Measurements from ENCODE around the gene GTPBP1. TPM values are rescaled to one million over a fixed set of nuclear protein-coding genes. Genes with fewer than 3 reads are reported as not detected.

Gene GTPBP1
- total and polyA plus RNA-seq, 2 of the 13 experiments (the other 11 are each of a cell fraction or from before 2014, with no cell fraction given) = 22.3 to 27.0 TPM

DNA sequence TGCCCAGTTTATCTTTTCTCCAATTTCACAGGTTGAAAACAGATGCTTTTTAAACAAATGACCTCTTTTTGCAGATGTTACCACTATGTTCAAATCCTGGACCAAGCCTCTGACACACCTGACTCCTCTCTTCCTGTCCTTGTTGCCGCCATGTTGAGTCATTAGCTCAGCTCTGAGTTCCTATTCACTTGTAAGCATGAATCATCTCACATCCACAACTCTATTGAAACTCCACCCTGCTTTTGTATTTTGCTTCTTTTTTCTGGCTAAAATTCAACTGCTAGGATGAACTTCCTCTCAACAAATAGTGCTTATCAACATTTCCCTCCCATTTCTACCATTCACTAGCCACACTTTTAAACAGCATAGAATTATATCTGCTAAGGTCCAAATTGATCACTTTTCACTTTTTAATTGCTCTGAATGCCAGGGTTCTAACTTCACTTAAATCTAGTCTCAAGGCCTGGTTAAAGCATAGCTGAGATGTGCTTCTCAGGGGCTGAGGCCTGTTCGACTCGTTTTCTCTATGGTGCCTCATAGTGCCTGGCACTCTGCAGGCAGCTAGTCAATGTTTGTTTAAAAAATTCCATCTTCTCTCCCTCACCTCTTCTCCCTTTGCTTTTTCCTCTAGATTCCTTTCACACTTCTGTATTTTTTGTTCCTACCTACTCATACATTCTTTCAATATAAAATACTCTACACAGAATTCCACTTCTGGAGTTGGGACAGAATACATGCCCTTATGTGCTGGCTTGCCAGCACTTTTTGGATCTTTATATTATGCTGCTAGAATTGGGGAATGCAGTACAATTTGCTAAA is 8.9 kb upstream of the GTPBP1 start:
- peaks cover 5% of the 10 kb centered on the region; the same call in 1 of the 2 replicates for H4K20me1 ChIP-seq (ENCODE audit: insufficient read depth, low read length)
- peak overlapping the region; percentile 46 for H3K9ac ChIP-seq (ENCODE audit: insufficient read depth, low read depth, low read length)
- H3K4me1 ChIP-seq (ENCODE audit: insufficient read depth, low read length) = peaks cover 70% of the 10 kb centered on the region
- intact Hi-C loops (cut with micrococcal nuclease; ENCODE audit: unreplicated experiment) = no loop called here
- peak overlapping the region; percentile 76 for H3K4me2 ChIP-seq (ENCODE audit: low read depth, low read length)
- ATAC-seq (peak; percentile 64), FAIRE-seq (no peak), DNase-seq (ENCODE audit: low spot score) (peak; percentile 64)
- in situ Hi-C loops (cut with HindIII; ENCODE audit: extremely low pct_ligation_motif_present, low pct_unique_long_range_greater_than_20kb) = no loop called here
- peak overlapping the region; percentile 53 to 98 (median 77) for H3K4me3 ChIP-seq (replicated peaks in 1 of 3; ENCODE audit: insufficient read depth in 1 of 3, low read depth in 2 of 3, low read length in 3 of 3)
- BruUV-seq (replicated peaks) = no TSS peak
- ChIA-PET POLR2A (interaction anchor here (0.6 to 9.9 kb wide), 6 partner anchors 9 to 623 kb away, joined by 3 to 102 read pairs (median 4); partner anchors contain the start of genes GTPBP1, RPL3 and TOMM22), CTCF (ENCODE audit: low intra/inter-chr PET ratio, low total read pairs) (no interaction called here)
- WGBS (ENCODE audit: low lambda C conversion rate) = 29% methylated on average over 3 of the region's 3 CpGs
- H2AFZ ChIP-seq (ENCODE audit: low read length) = no peak overlapping the region
- no peaks in the 10 kb centered on the region; a peak in 1 of 5 replicates for H3K27me3 ChIP-seq (ENCODE audit: control insufficient read depth in 1 of 2, insufficient read depth in 2 of 2, low read length in 2 of 2)
- no peaks in the 10 kb centered on the region for H3K9me3 ChIP-seq (ENCODE audit: low read length)
- peaks cover 59% of the 10 kb centered on the region for H3K79me2 ChIP-seq (ENCODE audit: insufficient read depth, low read length)
- no peaks in the 10 kb centered on the region; a peak in 1 of 5 replicates for H3K36me3 ChIP-seq (replicated peaks in 1 of 2; ENCODE audit: control insufficient read depth in 1 of 2, insufficient read depth in 2 of 2, low read length in 2 of 2)
- H3K27ac ChIP-seq (ENCODE audit: extremely low read length, insufficient read depth, low read length) = peak overlapping the region; percentile 62
- TF ChIP-seq KAT8 (CRISPR knock-in tag; IDR thresholded peaks at IDR 0.05) = peak; percentile 36
- no peak for TF ChIP-seq CENPX (CRISPR knock-in tag; IDR thresholded peaks at IDR 0.05)
- TF ChIP-seq SAP130 (CRISPR knock-in tag; IDR thresholded peaks at IDR 0.05; ENCODE audit: low read depth) = peak; percentile 51; the same call in 1 of the 2 replicates
- TF ChIP-seq, protein P1, sequence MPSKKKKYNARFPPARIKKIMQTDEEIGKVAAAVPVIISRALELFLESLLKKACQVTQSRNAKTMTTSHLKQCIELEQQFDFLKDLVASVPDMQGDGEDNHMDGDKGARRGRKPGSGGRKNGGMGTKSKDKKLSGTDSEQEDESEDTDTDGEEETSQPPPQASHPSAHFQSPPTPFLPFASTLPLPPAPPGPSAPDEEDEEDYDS (CRISPR knock-in tag; IDR thresholded peaks at IDR 0.05) = 0 out of 2 replicates have a peak, but pooled peaks have one; percentile 3
- TF ChIP-seq, protein P2, sequence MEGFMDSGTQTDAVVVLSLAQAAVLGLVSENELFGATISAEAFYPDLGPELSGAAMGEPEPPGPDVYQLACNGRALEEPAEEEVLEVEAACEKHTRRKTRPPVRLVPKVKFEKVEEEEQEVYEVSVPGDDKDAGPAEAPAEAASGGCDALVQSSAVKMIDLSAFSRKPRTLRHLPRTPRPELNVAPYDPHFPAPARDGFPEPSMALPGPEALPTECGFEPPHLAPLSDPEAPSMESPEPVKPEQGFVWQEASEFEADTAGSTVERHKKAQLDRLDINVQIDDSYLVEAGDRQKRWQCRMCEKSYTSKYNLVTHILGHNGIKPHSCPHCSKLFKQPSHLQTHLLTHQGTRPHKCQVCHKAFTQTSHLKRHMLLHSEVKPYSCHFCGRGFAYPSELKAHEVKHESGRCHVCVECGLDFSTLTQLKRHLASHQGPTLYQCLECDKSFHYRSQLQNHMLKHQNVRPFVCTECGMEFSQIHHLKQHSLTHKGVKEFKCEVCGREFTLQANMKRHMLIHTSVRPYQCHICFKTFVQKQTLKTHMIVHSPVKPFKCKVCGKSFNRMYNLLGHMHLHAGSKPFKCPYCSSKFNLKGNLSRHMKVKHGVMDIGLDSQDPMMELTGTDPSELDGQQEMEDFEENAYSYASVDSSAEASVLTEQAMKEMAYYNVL (CRISPR knock-in tag; IDR thresholded peaks at IDR 0.05; ENCODE audit: borderline replicate concordance) = 0 out of 2 replicates have a peak, but pooled peaks have one; percentile 42
- TF ChIP-seq GATAD1 (CRISPR knock-in tag; IDR thresholded peaks at IDR 0.05) = 0 out of 2 replicates have a peak, but pooled peaks have one; percentile 5
- no peak for TF ChIP-seq TAF15 (IDR thresholded peaks at IDR 0.05; ENCODE audit: low read depth, low read length, poor library complexity, severe bottlenecking)
- TF ChIP-seq ZNF775 (CRISPR knock-in tag; IDR thresholded peaks at IDR 0.05; ENCODE audit: borderline replicate concordance) = peak; percentile 99
- TF ChIP-seq ZNF792 (CRISPR knock-in tag; IDR thresholded peaks at IDR 0.05) = 0 out of 2 replicates have a peak, but pooled peaks have one; percentile 13
- TF ChIP-seq ARID5B (CRISPR knock-in tag; IDR thresholded peaks at IDR 0.05) = peak; percentile 45
- no peak for TF ChIP-seq PCBP2 (optimal IDR thresholded peaks at IDR 0.05; ENCODE audit: low read depth, low read length, poor library complexity, severe bottlenecking)
- no peak for TF ChIP-seq HNF4G (IDR thresholded peaks at IDR 0.05; ENCODE audit: borderline replicate concordance, low read depth, low read length)
- TF ChIP-seq HNF4G (CRISPR knock-in tag; IDR thresholded peaks at IDR 0.05; ENCODE audit: borderline replicate concordance, low read depth) = no peak
- no peak for TF ChIP-seq TFAP4 (IDR thresholded peaks at IDR 0.05; ENCODE audit: borderline replicate concordance, low read depth)
- no peak for TF ChIP-seq CENPT (CRISPR knock-in tag; IDR thresholded peaks at IDR 0.05; ENCODE audit: low read depth)
- TF ChIP-seq KDM1A (CRISPR knock-in tag; IDR thresholded peaks at IDR 0.05) = no peak
